Measurements from ENCODE around the gene METTL24.

The METTL24 gene

DNA sequence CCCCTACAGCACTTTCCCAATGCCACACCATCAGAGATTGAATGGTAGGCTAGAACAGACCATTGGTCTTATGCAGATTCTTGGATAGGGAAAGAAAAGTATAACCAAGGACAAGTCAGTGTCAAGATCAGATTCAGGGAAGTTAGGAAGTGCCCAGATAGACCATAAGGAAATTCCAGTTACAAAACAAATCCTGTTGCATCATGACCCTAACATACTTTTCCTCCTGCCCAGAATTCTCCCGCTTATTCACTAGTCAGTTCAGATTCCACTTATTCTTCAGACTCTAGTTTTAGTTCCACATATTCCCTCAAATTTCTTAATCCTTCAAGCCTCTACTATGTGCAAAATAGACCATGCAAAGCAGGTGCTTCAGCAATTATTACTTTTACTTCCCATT, 20.7 kb downstream of the METTL24 start:
- DNase-seq (ENCODE audit: low read depth, low spot score): no peak

DNA sequence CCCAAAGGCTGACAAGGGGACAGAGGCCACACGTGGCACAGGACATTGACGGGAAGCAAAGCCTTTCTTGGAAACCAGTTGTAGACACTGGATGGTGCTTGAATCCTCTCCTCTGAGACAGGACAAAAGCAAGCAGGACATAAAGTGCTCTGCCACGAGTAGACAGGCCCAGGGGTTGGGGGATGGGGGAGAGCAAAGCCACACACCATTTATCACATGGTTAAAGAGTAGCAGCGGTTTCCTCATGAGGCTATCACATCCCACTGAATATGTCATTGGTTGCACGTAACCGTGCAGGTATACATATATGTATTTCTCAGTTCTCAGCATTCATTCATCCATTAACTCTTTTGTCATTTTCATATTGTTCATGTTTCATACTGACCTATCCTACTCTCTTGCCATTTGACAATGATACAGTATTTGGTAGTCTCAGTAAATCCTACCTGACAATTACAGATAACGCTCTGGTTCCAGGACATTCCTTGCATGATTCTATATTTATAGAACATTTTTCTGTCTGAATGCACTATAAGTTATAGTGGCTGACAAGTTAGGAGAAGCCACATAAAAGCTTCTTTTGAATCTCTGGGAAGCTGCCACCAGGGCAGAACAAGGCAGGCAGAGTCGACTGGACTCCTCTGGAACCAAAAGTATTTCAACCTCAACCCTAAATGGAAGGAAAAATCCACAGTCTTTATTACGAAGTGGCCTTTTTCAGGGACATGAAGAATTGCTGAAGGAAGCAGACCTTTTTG, 23.5 kb downstream of the METTL24 start:
- DNase-seq (ENCODE audit: low read depth, low spot score): no peak

DNA sequence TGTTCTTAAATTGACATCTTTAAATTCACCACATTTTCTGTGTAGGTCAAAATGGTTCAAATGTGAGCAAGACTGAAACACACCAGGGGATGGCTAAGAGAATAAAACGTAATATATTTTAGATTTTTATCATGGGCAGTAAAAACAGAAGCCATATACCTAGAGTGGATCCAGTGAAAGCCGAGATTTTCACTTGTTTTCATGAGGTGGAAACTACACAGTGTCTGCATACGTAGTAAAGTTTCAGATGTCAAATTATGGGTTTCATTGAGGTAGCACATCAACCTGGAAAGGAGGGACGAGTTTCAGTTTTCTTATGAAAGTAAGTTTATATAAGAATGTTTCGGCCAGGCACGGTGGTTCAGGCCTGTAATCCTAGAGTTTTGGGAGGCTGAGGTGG, 25.9 kb downstream of the METTL24 start:
- no peak for DNase-seq (ENCODE audit: low read depth, low spot score)

DNA sequence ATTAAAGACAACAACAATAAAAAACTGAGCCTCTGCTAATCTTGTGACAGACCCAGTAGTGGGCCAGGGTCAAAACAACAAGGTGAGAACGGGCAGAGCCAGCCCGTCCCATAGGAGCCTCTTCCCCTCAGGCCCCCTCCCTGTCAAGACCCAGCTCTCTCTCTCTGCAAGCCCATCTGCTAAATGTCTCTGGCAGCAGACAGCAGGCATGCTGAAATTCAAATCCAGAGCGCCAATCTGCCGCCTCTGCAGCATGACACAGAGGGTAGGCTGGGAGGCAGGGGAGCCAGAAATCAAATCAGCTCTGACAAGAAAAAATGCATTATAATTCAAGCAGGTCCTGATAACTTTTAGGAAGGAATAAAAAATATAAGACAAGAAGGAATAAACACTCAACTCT, 26.3 kb downstream of the METTL24 start:
- no peak for DNase-seq (ENCODE audit: low read depth, low spot score)

DNA sequence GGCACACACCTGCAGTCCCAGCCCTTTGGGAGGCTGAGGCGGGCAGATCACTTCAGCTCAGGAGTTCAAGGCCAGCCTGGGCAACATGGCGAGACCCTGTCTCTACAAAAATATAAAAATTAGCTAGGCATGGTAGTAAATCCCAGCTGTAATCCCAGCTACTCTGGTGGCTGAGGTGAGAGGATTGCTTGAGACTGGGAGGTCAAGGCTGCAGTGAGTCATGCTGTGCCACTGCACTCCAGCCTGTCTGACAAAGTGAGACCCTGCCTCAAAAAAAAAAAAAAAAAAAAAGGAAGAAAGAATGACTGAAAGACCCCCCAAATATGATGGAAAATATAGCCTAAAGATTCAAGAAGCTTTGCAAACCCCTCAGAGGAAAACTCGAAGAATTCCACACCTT, 26.8 kb downstream of the METTL24 start:
- no peak for DNase-seq (ENCODE audit: low read depth, low spot score)

DNA sequence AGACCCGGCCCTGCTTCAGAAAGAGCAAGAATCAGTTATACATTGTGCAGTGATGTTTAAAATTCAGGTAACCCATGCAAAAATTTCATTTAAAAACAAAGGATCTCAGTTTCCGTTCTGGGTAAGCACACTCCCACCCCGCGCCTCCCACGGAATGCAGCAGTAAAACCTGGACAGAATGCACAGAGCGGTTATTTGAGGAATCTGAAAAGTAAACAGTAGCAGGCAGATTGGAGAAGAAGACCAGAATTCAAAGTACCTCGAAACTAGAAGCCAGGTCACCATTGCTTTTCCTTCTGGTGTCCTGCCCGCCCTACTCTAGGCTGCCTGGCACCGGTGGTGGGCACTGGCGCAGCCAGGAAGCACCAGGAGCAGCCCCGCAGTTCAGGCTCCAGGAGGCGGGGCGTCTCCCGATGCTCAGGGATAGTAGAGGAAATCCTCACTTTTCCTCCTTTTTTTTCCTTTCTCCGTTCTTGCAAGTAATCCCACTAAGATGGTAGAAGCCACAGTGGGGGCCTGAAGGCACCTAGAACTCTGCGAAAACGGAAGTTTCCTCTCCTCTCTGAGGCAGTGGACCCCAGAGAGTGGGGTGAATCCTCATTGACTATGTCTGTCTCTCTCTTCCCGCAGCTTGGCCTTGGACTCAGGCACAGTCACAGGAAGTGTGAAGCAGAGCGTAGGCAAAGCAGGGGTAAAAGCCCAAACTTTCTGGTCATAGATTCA, 28.3 kb downstream of the METTL24 start:
- no peak for DNase-seq (ENCODE audit: low read depth, low spot score)

DNA sequence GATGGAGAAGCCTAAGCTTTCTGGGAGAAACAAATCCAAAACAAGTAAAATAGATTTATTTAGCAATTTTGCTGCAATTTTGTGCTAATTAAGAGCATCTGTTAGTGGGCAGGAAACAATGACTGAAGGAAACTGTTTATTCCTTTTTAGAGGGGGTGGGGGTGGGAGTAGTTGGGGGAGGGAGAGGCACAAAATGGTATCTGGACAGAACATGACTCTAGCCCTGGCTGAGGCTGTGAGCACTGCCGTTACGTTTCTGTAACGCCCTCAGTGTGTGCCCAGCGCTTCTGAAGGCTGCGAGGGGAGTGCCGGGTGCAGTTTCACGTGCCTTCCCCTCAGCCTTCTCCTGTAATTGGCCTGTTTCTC, 28.8 kb downstream of the METTL24 start:
- no peak for DNase-seq (ENCODE audit: low read depth, low spot score)

DNA sequence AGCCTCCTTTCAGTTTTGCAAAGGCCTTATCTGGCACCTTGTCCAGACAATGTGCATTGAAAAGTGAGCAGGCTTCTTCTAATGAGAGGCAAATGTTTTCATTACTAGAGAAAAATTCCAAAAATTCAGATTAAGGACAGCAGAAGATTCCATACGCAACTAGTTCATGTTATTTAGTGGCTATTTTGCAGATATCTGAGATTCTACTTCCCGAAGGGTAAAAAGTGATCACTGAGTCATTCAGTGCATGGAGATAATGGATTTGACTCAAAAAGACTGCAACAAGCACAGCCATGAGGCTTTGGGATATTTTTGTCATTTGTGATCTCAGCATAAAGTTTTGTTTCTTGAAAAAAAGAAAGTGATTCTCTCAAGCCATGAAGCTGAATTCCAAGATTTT, 29.9 kb downstream of the METTL24 start:
- DNase-seq (ENCODE audit: low read depth, low spot score): no peak

DNA sequence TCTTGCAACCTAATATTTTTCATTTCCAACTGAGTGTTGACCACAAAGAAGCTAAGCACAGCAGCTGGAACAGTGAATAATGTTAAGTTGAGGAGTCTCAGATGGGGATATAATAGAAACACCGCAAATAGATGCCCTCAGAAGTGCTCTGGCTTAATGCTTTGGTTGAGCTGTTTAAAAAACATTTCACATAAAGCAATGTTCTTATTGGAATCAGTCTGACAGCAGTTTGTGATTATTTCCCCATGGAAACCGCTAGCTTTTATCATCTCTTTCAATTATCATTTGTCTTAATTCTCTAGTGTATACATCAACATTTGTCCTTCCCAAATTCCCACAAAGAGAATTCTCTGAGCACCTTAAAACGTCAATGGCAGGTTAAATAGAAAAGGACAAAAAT, 30.8 kb downstream of the METTL24 start:
- DNase-seq (ENCODE audit: low read depth, low spot score): no peak

DNA sequence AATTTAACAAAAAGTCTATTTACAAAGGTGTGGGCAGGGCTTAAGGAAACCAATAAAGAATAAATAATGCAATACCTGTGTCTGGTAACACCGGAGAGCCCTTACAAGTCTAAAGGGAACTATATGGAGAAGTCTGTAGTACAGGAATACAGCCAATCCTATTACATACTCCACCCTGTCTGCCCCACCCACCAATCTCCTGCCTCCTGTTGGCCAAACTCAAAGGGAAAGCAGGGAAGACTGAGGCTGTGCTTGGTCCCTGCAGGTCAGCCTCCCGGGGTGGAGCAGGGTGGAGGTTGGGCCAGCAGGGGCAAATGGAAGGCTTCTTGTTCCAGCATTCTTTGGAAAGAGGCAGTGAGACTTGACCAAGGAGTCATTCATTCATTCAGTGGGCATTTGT, 31.5 kb downstream of the METTL24 start:
- DNase-seq (ENCODE audit: low read depth, low spot score): no peak

DNA sequence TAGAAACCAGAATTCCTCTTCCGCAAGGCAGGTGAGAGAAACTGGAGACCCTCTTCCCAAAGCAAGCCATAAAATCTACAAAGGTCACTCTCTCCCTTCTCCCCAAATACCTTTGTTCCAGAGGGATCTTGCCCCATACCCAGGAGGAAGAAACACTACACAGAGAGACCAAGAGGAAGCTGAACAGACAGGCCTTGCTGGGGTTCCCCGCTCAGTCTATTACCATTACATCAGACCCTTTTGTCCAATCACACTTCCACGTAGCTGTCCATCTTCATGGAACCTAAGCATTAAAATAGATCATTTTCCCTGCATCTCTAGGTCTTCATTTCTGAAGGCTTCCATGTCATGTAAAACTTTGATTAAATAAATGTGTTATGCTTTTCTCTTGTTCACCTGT, 32.1 kb downstream of the METTL24 start:
- DNase-seq (ENCODE audit: low read depth, low spot score): no peak

DNA sequence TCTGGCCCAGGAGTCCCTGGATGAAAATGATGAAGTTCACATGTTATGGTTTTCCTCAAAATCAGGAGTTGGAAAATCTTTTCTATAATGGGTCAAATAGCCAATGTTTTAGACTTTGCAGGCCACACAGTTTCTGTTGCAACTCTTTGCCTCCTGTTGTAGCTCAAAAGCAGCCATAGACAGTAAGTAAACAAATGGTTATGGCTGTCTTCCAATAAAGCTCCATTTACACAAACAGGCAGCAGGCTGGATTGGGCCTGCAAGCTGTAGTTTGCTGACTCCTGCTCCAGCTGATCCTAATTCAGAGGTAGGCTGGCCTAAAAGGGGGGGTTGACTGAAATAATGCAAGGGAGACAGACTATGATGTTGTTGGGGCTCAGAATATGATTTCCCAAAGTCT, 33.0 kb downstream of the METTL24 start:
- peak; percentile 10 for DNase-seq (ENCODE audit: low read depth, low spot score)

DNA sequence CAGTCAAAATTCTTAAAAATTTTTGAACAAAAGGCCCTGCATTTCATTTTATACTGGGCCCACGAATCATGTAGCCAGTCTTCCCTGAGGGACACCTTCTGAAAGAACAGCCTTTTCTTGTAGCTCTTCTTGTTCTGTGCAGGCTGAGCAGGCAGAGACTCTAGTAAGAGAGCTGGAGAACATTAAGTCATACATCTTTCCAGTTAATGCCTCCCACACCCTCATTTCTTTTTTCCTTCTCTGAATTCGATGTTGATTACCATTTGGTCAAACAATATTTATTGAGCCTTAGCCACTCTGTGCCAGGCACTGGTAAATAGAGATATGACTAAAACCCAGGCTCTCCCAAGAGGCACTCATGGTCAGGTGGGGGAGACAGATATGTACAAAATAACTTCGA, 33.6 kb downstream of the METTL24 start:
- no peak for DNase-seq (ENCODE audit: low read depth, low spot score)

DNA sequence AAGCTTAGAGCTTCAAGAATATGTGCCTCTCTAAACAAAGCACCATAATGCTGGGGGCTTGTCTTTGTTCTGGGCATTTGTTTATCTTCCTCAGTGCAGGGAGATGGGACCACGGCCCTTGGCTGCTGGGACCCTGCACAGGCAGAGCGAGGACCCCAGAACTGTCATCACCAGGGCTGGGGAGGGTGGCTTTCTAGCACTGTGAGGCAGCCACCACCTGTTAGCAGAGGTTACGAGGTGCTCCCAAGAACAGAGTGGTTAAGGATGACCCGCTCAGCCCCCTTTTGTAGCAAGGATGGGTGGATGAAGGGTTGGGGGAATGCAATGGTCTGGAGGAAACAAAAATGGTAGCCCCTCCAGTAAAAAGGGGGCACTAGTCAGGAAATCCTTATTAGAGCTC, 34.9 kb downstream of the METTL24 start:
- no peak for DNase-seq (ENCODE audit: low read depth, low spot score)

DNA sequence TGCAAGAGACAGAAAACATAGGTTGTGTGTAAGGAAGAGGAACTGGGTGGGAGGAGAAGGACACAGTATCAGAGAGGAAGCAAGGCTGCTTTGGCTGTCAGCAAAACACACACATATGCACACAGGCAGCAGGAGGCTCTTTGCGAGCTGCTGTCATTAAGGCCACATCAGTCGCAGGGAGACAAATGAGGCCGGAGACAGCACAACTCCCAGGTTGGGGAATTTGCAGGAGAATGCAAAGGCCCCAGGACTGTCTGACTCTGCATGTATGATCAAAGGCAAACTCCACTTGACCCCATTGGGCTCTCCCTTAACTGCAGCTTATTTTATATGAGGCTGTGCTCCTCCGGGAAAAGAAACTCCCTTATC, 35.3 kb downstream of the METTL24 start:
- no peak for DNase-seq (ENCODE audit: low read depth, low spot score)

DNA sequence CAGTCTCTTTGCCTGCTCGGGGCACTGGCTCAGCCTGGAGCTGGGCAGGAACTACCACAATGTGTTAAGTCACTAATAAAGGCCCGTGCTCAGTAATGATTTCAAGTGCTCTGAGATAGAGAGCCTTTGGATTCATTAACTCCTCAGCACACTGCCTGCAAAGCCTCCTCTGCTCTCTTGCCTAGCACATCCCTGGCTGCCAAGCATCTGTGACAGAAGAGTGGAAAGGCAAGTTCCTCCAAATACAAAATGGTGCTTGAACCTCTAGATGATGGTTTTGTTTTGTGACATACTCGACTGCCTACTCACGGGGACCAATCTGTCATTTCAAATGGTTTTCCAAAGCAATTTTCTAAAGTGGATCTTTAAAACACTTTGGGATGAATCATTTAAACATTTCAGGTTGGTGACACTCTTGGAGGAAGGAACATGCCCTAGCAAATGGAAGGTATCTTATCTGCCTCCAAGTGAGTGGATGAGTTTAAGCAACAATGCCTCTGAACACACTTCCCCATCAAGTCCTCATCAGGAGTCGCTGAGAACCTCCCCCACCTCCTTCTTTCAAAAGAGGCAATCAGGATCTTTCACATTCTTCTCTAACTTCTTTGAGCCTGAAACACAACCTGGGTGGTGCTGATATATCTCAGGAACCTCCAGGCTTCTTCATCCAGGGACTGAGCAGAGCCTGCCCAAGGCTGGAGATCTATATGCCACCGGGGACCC, 35.8 kb downstream of the METTL24 start:
- no peak for DNase-seq (ENCODE audit: low read depth, low spot score)

DNA sequence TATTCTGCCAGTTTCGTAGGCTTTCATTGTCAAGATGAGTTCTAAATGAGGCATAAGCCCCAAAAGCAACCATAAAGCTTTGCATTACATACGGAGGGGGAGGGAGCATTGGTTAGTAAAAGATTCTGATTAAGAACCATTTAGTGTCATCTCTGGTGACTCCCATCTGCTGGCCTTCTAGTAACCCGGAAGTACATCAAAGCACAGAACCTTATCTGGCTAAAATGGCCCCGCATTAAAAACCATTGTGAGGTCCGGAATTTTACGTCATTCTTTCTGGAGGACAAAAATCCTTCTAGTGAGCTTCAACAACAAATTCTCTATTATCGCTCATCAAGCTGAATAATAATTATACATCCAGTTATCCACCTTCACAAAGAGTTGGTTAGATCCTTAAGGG, 37.8 kb downstream of the METTL24 start:
- DNase-seq (ENCODE audit: low read depth, low spot score): no peak

DNA sequence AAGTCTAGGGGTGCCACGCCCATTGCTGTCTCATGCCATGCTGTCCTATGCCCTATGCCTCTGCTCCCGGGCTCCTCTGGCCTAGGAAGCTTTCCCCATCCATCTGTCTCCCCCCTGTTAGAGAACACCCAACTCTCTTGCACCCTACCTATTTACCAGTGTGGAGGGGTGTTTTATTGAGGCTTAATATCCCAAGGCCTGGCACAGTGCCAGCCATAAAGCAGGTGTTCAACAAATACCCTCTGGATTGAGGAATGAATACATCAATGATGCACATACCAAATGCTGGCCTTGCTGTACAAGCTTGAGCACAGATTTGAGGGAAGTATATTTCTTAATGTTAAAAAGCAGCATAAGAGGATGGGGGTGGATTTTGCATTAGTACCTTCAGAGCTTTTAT, 38.3 kb downstream of the METTL24 start:
- no peak for DNase-seq (ENCODE audit: low read depth, low spot score)

DNA sequence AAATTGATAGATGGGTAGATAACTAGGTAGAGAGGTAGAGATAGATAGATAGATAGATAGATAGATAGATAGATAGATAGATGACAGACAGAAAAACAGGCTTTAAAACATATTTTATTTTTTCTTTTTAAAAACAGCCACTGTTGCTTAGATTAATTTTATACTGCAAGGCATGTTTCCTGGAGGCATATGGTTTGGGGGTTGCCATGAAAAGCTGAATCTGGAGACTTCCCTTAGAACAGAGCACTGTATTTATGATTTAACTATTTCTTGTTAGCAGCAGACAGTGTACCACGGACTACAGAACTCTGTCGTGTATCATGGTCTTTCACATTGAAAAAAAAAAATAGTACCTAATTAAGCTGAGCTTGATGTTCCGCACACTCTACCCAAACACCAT, 38.8 kb downstream of the METTL24 start:
- no peak for DNase-seq (ENCODE audit: low read depth, low spot score)

DNA sequence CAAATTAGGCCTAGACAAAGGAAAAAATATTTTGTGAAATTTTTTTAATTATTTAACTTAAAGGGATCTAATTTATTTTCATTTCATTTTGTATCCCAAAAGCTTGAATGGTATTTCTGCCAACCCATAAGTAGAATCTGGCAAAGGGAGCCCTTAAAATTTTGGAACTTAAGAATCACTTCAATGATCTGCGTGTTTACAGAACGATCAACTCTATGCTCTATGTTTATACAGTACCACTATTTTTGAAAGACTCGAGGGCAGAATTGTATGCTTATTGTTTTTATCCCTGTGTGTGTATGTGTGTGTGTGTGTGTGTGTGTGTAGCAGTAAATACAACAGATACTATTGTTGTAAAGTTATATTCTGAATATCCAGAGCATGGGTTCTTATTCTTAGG, 39.2 kb downstream of the METTL24 start:
- DNase-seq (ENCODE audit: low read depth, low spot score): no peak

DNA sequence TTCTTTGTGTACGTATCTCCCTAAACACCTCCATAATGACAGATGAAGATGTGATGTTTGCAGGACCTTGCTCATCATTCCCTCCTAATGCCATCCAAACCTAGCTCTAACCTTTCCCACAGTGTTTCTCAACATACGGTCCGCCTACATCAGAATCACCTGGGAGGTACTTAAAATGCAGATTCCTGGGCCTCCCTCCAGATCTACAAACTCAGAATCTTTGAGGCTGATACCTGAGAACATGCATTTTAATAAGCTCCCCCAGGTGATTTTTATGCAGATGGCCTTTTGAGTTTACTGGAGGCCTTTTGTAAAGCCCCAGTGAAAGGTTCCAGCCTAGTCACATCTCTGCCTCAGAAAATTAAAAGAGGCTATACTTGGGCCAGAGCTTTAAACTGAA, 40.5 kb downstream of the METTL24 start:
- no peak for DNase-seq (ENCODE audit: low read depth, low spot score)

DNA sequence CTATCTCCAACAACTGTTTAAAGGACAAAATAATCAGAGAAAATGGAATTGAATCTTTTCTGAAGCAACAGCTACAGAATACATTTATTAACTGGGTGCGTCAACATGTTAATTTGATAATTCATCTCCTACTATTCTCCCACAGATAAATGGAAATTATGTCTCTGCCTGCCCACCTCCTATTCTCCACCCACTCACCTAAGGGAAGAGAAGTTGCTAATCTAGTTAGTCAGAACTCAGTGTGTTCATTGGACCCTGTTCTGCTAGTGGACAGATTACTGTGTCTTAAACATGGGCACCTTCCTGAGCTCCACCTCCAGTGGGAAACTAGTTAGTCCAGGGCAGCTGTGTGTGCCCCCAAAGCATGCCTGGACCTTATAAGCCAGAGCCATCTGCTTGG, 41.0 kb downstream of the METTL24 start:
- no peak for DNase-seq (ENCODE audit: low read depth, low spot score)

DNA sequence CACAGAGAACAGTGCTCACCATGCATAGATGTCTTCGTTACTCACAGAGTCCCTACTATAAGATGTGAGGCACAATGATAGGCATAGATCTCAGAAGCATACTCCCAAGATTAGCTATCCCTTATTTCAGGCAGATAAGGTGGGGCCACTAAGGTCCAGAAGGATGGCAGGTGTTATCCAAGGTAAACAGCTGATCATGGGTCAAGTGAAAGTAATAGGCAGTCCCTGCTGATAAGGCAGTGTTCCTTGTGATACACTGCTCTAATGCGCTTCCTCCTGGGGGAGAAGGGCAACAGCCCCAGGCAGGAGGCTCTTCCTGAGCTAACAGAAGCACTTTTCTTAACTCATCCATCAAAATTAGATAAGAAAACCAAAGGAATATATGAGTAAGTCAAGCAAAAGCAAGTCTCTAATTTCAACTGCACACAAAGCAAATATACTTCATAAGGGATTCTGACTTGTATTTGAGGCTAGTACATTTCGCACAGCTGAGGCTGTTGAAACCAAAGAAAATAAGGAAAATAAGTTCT, 42.2 kb downstream of the METTL24 start:
- no peak for DNase-seq (ENCODE audit: low read depth, low spot score)

Data from smooth muscle cell of the brain vasculature (primary cell).